ENCODE measurements around the gene PROSER3. TPM values are rescaled to one million over a fixed set of nuclear protein-coding genes. Genes with fewer than 3 reads are reported as not detected.

PROSER3 gene
- total and polyA plus RNA-seq, 2 of the 13 experiments (the other 11 are each of a cell fraction or from before 2014, with no cell fraction given), result 5.1 to 5.7 TPM

DNA sequence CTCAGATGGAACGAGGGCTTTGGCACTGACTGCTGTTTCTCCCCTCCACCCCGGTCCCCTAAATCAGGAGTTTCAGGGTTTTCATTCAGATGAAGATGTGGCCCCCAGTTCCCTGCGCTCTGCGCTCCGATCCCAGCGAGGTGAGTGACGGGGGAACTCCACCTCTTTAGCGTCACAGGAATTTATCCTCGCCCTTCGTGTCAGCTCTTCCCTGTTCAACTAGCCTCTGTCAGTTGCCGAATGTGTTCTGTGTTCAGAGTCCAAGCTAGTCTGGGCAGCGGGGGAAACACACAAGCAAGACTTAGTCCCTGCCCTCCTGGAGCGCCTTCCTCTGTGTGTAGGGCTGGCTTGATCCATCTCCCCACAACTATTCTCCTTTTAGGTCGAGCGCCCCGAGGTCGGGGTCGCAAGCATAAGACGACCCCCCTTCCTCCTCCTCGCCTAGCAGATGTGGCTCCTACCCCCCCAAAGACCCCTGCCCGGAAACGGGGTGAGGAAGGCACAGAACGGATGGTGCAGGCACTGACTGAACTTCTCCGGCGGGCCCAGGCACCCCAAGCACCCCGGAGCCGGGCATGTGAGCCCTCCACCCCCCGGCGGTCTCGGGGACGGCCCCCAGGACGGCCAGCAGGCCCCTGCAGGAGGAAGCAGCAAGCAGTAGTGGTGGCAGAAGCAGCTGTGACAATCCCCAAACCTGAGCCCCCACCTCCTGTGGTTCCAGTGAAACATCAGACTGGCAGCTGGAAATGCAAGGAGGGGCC lies 38.4 kb upstream of the PROSER3 start (continued):
- TF ChIP-seq FOXO1 (CRISPR knock-in tag; IDR thresholded peaks at IDR 0.05), result 0 out of 2 replicates have a peak, but pooled peaks have one; percentile 18
- no peak for TF ChIP-seq TRAFD1 (CRISPR knock-in tag; IDR thresholded peaks at IDR 0.05; ENCODE audit: borderline replicate concordance)
- no peak for TF ChIP-seq ZC3H4 (CRISPR knock-in tag; IDR thresholded peaks at IDR 0.05; ENCODE audit: borderline replicate concordance)
- TF ChIP-seq NONO (IDR thresholded peaks at IDR 0.05), result no peak
- TF ChIP-seq NONO (CRISPR knock-in tag; conservative IDR thresholded peaks at IDR 0.05), result peak; percentile 26; the same call in 1 of the 2 replicates
- TF ChIP-seq, protein P1, sequence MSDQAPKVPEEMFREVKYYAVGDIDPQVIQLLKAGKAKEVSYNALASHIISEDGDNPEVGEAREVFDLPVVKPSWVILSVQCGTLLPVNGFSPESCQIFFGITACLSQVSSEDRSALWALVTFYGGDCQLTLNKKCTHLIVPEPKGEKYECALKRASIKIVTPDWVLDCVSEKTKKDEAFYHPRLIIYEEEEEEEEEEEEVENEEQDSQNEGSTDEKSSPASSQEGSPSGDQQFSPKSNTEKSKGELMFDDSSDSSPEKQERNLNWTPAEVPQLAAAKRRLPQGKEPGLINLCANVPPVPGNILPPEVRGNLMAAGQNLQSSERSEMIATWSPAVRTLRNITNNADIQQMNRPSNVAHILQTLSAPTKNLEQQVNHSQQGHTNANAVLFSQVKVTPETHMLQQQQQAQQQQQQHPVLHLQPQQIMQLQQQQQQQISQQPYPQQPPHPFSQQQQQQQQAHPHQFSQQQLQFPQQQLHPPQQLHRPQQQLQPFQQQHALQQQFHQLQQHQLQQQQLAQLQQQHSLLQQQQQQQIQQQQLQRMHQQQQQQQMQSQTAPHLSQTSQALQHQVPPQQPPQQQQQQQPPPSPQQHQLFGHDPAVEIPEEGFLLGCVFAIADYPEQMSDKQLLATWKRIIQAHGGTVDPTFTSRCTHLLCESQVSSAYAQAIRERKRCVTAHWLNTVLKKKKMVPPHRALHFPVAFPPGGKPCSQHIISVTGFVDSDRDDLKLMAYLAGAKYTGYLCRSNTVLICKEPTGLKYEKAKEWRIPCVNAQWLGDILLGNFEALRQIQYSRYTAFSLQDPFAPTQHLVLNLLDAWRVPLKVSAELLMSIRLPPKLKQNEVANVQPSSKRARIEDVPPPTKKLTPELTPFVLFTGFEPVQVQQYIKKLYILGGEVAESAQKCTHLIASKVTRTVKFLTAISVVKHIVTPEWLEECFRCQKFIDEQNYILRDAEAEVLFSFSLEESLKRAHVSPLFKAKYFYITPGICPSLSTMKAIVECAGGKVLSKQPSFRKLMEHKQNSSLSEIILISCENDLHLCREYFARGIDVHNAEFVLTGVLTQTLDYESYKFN (CRISPR knock-in tag; conservative IDR thresholded peaks at IDR 0.05), result peak; percentile 50
- no peak for TF ChIP-seq ZNF546 (CRISPR knock-in tag; conservative IDR thresholded peaks at IDR 0.05)
- TF ChIP-seq ZNF317 (CRISPR knock-in tag; IDR thresholded peaks at IDR 0.05), result no peak
- no peak for TF ChIP-seq MBD4 (IDR thresholded peaks at IDR 0.05; ENCODE audit: borderline replicate concordance, low read length)
- no peak for TF ChIP-seq SPEN (CRISPR knock-in tag; IDR thresholded peaks at IDR 0.05; ENCODE audit: low read depth)
- TF ChIP-seq, protein P2, sequence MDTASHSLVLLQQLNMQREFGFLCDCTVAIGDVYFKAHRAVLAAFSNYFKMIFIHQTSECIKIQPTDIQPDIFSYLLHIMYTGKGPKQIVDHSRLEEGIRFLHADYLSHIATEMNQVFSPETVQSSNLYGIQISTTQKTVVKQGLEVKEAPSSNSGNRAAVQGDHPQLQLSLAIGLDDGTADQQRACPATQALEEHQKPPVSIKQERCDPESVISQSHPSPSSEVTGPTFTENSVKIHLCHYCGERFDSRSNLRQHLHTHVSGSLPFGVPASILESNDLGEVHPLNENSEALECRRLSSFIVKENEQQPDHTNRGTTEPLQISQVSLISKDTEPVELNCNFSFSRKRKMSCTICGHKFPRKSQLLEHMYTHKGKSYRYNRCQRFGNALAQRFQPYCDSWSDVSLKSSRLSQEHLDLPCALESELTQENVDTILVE (CRISPR knock-in tag; IDR thresholded peaks at IDR 0.05), result 0 out of 2 replicates have a peak, but pooled peaks have one; percentile 18
- no peak for TF ChIP-seq ZNF460 (CRISPR knock-in tag; IDR thresholded peaks at IDR 0.05; ENCODE audit: borderline replicate concordance)
- 0 out of 2 replicates have a peak, but pooled peaks have one; percentile 26 for TF ChIP-seq ZNF556 (CRISPR knock-in tag; IDR thresholded peaks at IDR 0.05; ENCODE audit: borderline replicate concordance)
- TF ChIP-seq, protein P3, sequence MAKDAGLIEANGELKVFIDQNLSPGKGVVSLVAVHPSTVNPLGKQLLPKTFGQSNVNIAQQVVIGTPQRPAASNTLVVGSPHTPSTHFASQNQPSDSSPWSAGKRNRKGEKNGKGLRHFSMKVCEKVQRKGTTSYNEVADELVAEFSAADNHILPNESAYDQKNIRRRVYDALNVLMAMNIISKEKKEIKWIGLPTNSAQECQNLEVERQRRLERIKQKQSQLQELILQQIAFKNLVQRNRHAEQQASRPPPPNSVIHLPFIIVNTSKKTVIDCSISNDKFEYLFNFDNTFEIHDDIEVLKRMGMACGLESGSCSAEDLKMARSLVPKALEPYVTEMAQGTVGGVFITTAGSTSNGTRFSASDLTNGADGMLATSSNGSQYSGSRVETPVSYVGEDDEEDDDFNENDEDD (CRISPR knock-in tag; IDR thresholded peaks at IDR 0.05; ENCODE audit: borderline replicate concordance), result no peak
- TF ChIP-seq, protein P4, sequence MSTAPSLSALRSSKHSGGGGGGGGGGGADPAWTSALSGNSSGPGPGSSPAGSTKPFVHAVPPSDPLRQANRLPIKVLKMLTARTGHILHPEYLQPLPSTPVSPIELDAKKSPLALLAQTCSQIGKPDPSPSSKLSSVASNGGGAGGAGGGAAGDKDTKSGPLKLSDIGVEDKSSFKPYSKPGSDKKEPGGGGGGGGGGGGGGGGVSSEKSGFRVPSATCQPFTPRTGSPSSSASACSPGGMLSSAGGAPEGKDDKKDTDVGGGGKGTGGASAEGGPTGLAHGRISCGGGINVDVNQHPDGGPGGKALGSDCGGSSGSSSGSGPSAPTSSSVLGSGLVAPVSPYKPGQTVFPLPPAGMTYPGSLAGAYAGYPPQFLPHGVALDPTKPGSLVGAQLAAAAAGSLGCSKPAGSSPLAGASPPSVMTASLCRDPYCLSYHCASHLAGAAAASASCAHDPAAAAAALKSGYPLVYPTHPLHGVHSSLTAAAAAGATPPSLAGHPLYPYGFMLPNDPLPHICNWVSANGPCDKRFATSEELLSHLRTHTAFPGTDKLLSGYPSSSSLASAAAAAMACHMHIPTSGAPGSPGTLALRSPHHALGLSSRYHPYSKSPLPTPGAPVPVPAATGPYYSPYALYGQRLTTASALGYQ (CRISPR knock-in tag; IDR thresholded peaks at IDR 0.05), result no peak
- TF ChIP-seq E2F2 (CRISPR knock-in tag; IDR thresholded peaks at IDR 0.05; ENCODE audit: borderline replicate concordance), result no peak
- no peak for TF ChIP-seq PAF1 (CRISPR knock-in tag; IDR thresholded peaks at IDR 0.05)
- TF ChIP-seq KLF13 (CRISPR knock-in tag; IDR thresholded peaks at IDR 0.05), result no peak

Data from HepG2 (cell line).